ENCODE measurements around the gene GALNTL6. TPM values are rescaled to one million over a fixed set of nuclear protein-coding genes. Genes with fewer than 3 reads are reported as not detected.
A peak's percentile ranks its signal among the peaks of the same experiment; 100 is the strongest.

The GALNTL6 gene
- total and polyA plus RNA-seq, 4 donors = 0.08 to 0.09 (median 0.09) TPM; not detected in 1

- no peak overlapping the region for H3K4me3 ChIP-seq
- no peaks in the 10 kb centered on the region for H3K27me3 ChIP-seq (ENCODE audit: control insufficient read depth in 3 of 3, insufficient read depth in 3 of 3, low read length in 2 of 3)
- no peaks in the 10 kb centered on the region for H3K36me3 ChIP-seq (ENCODE audit: control insufficient read depth in 4 of 4, insufficient read depth in 4 of 4, low read length in 4 of 4)
- no peak overlapping the region for H3K9ac ChIP-seq (ENCODE audit: insufficient read depth in 1 of 2, low read length in 2 of 2)
- WGBS, 2 donors = 48 to 61% methylated on average over 3 of the region's 3 CpGs
- no peak for ATAC-seq (ENCODE audit: insufficient read depth, low FRiP score)
- no peaks in the 10 kb centered on the region for H3K4me1 ChIP-seq (ENCODE audit: control insufficient read depth in 5 of 5, insufficient read depth in 5 of 5, low read length in 5 of 5)
- TF ChIP-seq, protein P1, sequence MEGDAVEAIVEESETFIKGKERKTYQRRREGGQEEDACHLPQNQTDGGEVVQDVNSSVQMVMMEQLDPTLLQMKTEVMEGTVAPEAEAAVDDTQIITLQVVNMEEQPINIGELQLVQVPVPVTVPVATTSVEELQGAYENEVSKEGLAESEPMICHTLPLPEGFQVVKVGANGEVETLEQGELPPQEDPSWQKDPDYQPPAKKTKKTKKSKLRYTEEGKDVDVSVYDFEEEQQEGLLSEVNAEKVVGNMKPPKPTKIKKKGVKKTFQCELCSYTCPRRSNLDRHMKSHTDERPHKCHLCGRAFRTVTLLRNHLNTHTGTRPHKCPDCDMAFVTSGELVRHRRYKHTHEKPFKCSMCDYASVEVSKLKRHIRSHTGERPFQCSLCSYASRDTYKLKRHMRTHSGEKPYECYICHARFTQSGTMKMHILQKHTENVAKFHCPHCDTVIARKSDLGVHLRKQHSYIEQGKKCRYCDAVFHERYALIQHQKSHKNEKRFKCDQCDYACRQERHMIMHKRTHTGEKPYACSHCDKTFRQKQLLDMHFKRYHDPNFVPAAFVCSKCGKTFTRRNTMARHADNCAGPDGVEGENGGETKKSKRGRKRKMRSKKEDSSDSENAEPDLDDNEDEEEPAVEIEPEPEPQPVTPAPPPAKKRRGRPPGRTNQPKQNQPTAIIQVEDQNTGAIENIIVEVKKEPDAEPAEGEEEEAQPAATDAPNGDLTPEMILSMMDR (IDR thresholded peaks at IDR 0.05; ENCODE audit: control extremely low read depth, extremely low read depth) = no peak
- H3K27ac ChIP-seq (ENCODE audit: low read depth in 1 of 2, low read length in 1 of 2) = no peak overlapping the region
- DNase-seq = peak in 2 of 3 donors; percentile 1 to 7
- H3K9me3 ChIP-seq (ENCODE audit: control insufficient read depth in 4 of 4, insufficient read depth in 3 of 4, low read length in 3 of 4) = no peaks in the 10 kb centered on the region
Measured at GRCh38 chr4:172042714-172043114, 229.5 kb downstream of the GALNTL6 start.

DNA sequence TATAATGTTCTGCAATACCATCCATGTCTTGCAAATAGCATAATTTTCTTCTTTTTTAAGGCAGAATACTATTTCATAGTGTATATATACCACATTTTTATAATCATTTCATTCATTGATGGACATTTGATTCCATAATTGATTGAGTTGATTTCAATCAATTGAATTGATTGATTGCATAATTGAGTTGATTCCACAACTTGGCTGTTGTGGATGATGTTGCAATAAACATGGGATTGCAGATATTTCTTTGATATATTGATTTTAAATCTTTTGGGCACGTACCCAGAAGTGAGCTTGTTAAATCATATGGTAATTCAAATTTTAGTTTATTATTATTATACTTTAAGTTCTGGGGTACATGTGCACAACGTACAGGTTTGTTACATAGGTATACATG lies 232.8 kb downstream of the GALNTL6 start:
- Histone ChIP-seq H3K36me3 (ENCODE audit: control insufficient read depth in 4 of 4, insufficient read depth in 4 of 4, low read length in 4 of 4) (no peaks in the 10 kb centered on the region), H3K4me1 (ENCODE audit: control insufficient read depth in 5 of 5, insufficient read depth in 5 of 5, low read length in 5 of 5) (no peaks in the 10 kb centered on the region), H3K27ac (ENCODE audit: low read depth in 1 of 2, low read length in 1 of 2) (no peak overlapping the region), H3K27me3 (ENCODE audit: control insufficient read depth in 3 of 3, insufficient read depth in 3 of 3, low read length in 2 of 3) (no peaks in the 10 kb centered on the region), H3K9me3 (ENCODE audit: control insufficient read depth in 4 of 4, insufficient read depth in 3 of 4, low read length in 3 of 4) (no peaks in the 10 kb centered on the region), H3K9ac (ENCODE audit: insufficient read depth in 1 of 2, low read length in 2 of 2) (no peak overlapping the region), H3K4me3 (no peak overlapping the region)
- WGBS, 2 donors = 86 to 87% methylated on average over 2 of the region's 2 CpGs
- ATAC-seq (ENCODE audit: insufficient read depth, low FRiP score) (no peak), DNase-seq (no peak)
- TF ChIP-seq, protein P1 (IDR thresholded peaks at IDR 0.05; ENCODE audit: control extremely low read depth, extremely low read depth) = no peak

GRCh38 chr4:172048666-172049065 lies 235.5 kb downstream of the GALNTL6 start:
- H3K4me1 ChIP-seq (ENCODE audit: control insufficient read depth in 5 of 5, insufficient read depth in 5 of 5, low read length in 5 of 5) = no peaks in the 10 kb centered on the region
- no peak for DNase-seq
- H3K4me3 ChIP-seq = no peak overlapping the region
- no peak overlapping the region for H3K27ac ChIP-seq (ENCODE audit: low read depth in 1 of 2, low read length in 1 of 2)
- TF ChIP-seq, protein P1 (IDR thresholded peaks at IDR 0.05; ENCODE audit: control extremely low read depth, extremely low read depth) = no peak
- WGBS, 2 donors = 71 to 97% methylated on average over 1 of the region's 1 CpG
- H3K27me3 ChIP-seq (ENCODE audit: control insufficient read depth in 3 of 3, insufficient read depth in 3 of 3, low read length in 2 of 3) = no peaks in the 10 kb centered on the region
- H3K36me3 ChIP-seq (ENCODE audit: control insufficient read depth in 4 of 4, insufficient read depth in 4 of 4, low read length in 4 of 4) = no peaks in the 10 kb centered on the region
- no peak overlapping the region for H3K9ac ChIP-seq (ENCODE audit: insufficient read depth in 1 of 2, low read length in 2 of 2)
- no peaks in the 10 kb centered on the region for H3K9me3 ChIP-seq (ENCODE audit: control insufficient read depth in 4 of 4, insufficient read depth in 3 of 4, low read length in 3 of 4)
- ATAC-seq (ENCODE audit: insufficient read depth, low FRiP score) = no peak

DNA sequence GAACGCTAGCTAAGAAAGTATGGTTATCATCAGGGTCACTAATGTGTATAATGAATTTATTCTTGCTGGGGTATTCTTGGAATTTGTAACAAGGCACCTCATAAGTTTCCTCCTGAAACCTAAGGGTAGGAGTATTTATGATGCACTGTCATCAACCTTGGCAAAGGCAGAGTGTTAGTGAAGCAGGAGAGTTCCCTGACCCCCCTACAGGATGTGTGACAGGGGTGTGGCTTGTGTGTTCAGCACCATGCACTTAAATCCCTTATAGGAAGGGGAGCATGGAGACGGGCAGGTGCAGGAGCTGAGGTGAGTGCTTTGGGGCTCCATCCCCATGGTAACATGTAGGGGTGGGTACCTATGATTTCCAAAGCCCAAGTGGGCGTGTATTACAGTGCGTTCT lies 237.7 kb downstream of the GALNTL6 start:
- Histone ChIP-seq H3K9me3 (ENCODE audit: control insufficient read depth in 4 of 4, insufficient read depth in 3 of 4, low read length in 3 of 4) (no peaks in the 10 kb centered on the region), H3K27ac (ENCODE audit: low read depth in 1 of 2, low read length in 1 of 2) (no peak overlapping the region), H3K27me3 (ENCODE audit: control insufficient read depth in 3 of 3, insufficient read depth in 3 of 3, low read length in 2 of 3) (no peaks in the 10 kb centered on the region), H3K36me3 (ENCODE audit: control insufficient read depth in 4 of 4, insufficient read depth in 4 of 4, low read length in 4 of 4) (no peaks in the 10 kb centered on the region), H3K4me1 (ENCODE audit: control insufficient read depth in 5 of 5, insufficient read depth in 5 of 5, low read length in 5 of 5) (no peaks in the 10 kb centered on the region), H3K9ac (ENCODE audit: insufficient read depth in 1 of 2, low read length in 2 of 2) (no peak overlapping the region), H3K4me3 (no peak overlapping the region)
- TF ChIP-seq, protein P1 (IDR thresholded peaks at IDR 0.05; ENCODE audit: control extremely low read depth, extremely low read depth) = no peak
- WGBS, 2 donors = 77 to 78% methylated on average over 4 of the region's 4 CpGs
- DNase-seq (no peak), ATAC-seq (ENCODE audit: insufficient read depth, low FRiP score) (no peak)
